ENCODE results near the gene VSX1.

DNA sequence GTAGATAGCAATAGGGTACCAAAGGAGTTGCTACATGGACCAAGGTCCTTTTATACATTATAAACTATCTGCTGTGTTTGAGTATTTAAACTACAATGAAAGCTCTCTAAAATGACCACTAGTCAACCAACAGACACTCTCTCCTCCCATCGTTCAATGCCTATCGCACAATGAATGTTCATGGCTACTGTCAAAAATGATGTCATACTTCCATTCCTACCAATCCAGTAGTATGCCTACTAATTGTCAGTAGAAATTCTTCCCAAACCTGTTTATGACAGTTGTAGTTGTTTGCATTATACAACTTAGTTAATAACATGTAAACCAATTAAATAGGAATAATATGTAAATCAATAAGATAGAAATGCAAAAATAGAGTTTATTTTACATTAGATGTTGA is 39.0 kb upstream of the VSX1 start:
- TF ChIP-seq POLR2AphosphoS5 (IDR thresholded peaks at IDR 0.05; ENCODE audit: borderline replicate concordance, low read depth, low read length) (no peak), EZH2 (IDR thresholded peaks at IDR 0.05) (no peak), FOXP2 (optimal IDR thresholded peaks at IDR 0.05; ENCODE audit: control extremely low read depth, extremely low read length, insufficient read depth) (no peak)

Data from SK-N-MC (cell line).